GM23338 (cell line): ENCODE measurements around the gene DNAJB8.

Experiments used
- CREB1 ChIP-seq: fragments of 250-450 bp; sonication (Bioruptor Pico); IDR thresholded peaks from 2 replicates; pipeline ENCODE4 v1.5.0; 2020; ENCODE audit warnings: low read depth, mild to moderate bottlenecking, moderate library complexity
- EZH2 ChIP-seq: fragments of 200-600 bp; sonication (generic); IDR thresholded peaks from one replicate; pipeline ENCODE4 v1.8.0; 2017; ENCODE audit warnings: antibody characterized with exemption, mild to moderate bottlenecking, low read depth; ENCODE audit not compliant: unreplicated experiment
- EZH2phosphoT487 ChIP-seq: fragments of 200-600 bp; sonication (generic); IDR thresholded peaks from one replicate; pipeline ENCODE4 v1.8.1; 2018; ENCODE audit warnings: antibody characterized with exemption; ENCODE audit not compliant: unreplicated experiment
- JUNB ChIP-seq: IDR thresholded peaks from one replicate; pipeline ENCODE4 v1.6.1; 2016; ENCODE audit warnings: antibody characterized with exemption; ENCODE audit not compliant: unreplicated experiment
- NANOG ChIP-seq: IDR thresholded peaks from 2 replicates; pipeline ENCODE4 v1.6.1; 2016; ENCODE audit warnings: antibody characterized with exemption, borderline replicate concordance
- POLR2AphosphoS5 ChIP-seq: IDR thresholded peaks from 2 replicates; pipeline ENCODE4 v1.6.1; 2016; ENCODE audit warnings: antibody characterized with exemption, low read depth
- STAT1 ChIP-seq: IDR thresholded peaks from one replicate; pipeline ENCODE4 v1.6.1; 2016; ENCODE audit warnings: antibody characterized with exemption; ENCODE audit not compliant: unreplicated experiment
- ZNF114 ChIP-seq: fragments of 250-450 bp; sonication (Bioruptor Pico); IDR thresholded peaks from 2 replicates; pipeline ENCODE4 v1.5.0; 2020; ENCODE audit warnings: mild to moderate bottlenecking, moderate library complexity
- ZNF331 ChIP-seq: fragments of 250-450 bp; sonication (Bioruptor Pico); IDR thresholded peaks from 2 replicates; pipeline ENCODE4 v1.5.0; 2020; ENCODE audit warnings: low read depth, mild to moderate bottlenecking, moderate library complexity
- TF ChIP-seq, protein P1 (sequence below), 2 experiments: fragments of 200-600 bp in 1 of 2; sonication (generic) in 1 of 2; conservative IDR thresholded peaks; 2 replicates each; pipeline versions ENCODE4 v1.5.1 to v1.6.1; 2016 to 2017; ENCODE audit warnings: antibody characterized with exemption in 2 of 2, low read depth in 2 of 2, mild to moderate bottlenecking in 2 of 2, moderate library complexity in 1 of 2
- TF ChIP-seq, protein P2 (sequence below): IDR thresholded peaks from 2 replicates; pipeline ENCODE4 v1.6.1; 2016; ENCODE audit warnings: antibody characterized with exemption
- TF ChIP-seq, protein P3 (sequence below): IDR thresholded peaks from one replicate; pipeline ENCODE4 v1.6.1; 2018; ENCODE audit warnings: antibody characterized with exemption; ENCODE audit not compliant: unreplicated experiment
- TF ChIP-seq, protein P4 (sequence below): fragments of 250-450 bp; sonication (Bioruptor Pico); IDR thresholded peaks from 2 replicates; pipeline ENCODE4 v1.5.0; 2020; ENCODE audit warnings: mild to moderate bottlenecking, moderate library complexity

DNA sequence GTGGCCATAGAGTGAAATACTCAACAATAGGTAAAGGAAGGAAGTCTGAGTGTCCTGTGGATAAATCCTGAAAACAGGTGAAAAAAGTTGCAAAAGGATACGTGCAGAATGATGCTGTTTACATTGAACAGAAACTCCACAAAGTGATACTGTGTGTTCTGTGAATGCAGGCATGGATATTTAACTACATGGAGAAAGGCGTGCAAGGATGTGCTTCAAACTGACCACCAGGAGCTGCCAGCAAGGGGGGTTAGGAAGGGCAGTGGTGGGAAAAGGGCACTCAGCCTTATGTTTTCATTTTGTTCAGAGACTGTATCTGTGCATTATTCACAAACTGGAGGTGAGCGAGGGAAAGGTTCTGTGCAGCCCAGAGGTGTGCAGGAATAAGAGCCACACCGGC, 47.4 kb downstream of the DNAJB8 start:
- TF ChIP-seq, protein P1, sequence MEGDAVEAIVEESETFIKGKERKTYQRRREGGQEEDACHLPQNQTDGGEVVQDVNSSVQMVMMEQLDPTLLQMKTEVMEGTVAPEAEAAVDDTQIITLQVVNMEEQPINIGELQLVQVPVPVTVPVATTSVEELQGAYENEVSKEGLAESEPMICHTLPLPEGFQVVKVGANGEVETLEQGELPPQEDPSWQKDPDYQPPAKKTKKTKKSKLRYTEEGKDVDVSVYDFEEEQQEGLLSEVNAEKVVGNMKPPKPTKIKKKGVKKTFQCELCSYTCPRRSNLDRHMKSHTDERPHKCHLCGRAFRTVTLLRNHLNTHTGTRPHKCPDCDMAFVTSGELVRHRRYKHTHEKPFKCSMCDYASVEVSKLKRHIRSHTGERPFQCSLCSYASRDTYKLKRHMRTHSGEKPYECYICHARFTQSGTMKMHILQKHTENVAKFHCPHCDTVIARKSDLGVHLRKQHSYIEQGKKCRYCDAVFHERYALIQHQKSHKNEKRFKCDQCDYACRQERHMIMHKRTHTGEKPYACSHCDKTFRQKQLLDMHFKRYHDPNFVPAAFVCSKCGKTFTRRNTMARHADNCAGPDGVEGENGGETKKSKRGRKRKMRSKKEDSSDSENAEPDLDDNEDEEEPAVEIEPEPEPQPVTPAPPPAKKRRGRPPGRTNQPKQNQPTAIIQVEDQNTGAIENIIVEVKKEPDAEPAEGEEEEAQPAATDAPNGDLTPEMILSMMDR (conservative IDR thresholded peaks at IDR 0.05; ENCODE audit: low read depth in 2 of 2), result no peak
- TF ChIP-seq EZH2 (no peak), POLR2AphosphoS5 (no peak), EZH2phosphoT487 (no peak), ZNF114 (CRISPR knock-in tag) (no peak), ZNF331 (CRISPR knock-in tag) (no peak), CREB1 (CRISPR knock-in tag) (no peak), JUNB (no peak), NANOG (no peak), STAT1 (no peak)
- TF ChIP-seq, protein P2, sequence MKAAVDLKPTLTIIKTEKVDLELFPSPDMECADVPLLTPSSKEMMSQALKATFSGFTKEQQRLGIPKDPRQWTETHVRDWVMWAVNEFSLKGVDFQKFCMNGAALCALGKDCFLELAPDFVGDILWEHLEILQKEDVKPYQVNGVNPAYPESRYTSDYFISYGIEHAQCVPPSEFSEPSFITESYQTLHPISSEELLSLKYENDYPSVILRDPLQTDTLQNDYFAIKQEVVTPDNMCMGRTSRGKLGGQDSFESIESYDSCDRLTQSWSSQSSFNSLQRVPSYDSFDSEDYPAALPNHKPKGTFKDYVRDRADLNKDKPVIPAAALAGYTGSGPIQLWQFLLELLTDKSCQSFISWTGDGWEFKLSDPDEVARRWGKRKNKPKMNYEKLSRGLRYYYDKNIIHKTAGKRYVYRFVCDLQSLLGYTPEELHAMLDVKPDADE, result no peak
- TF ChIP-seq, protein P3, sequence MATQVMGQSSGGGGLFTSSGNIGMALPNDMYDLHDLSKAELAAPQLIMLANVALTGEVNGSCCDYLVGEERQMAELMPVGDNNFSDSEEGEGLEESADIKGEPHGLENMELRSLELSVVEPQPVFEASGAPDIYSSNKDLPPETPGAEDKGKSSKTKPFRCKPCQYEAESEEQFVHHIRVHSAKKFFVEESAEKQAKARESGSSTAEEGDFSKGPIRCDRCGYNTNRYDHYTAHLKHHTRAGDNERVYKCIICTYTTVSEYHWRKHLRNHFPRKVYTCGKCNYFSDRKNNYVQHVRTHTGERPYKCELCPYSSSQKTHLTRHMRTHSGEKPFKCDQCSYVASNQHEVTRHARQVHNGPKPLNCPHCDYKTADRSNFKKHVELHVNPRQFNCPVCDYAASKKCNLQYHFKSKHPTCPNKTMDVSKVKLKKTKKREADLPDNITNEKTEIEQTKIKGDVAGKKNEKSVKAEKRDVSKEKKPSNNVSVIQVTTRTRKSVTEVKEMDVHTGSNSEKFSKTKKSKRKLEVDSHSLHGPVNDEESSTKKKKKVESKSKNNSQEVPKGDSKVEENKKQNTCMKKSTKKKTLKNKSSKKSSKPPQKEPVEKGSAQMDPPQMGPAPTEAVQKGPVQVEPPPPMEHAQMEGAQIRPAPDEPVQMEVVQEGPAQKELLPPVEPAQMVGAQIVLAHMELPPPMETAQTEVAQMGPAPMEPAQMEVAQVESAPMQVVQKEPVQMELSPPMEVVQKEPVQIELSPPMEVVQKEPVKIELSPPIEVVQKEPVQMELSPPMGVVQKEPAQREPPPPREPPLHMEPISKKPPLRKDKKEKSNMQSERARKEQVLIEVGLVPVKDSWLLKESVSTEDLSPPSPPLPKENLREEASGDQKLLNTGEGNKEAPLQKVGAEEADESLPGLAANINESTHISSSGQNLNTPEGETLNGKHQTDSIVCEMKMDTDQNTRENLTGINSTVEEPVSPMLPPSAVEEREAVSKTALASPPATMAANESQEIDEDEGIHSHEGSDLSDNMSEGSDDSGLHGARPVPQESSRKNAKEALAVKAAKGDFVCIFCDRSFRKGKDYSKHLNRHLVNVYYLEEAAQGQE, result no peak
- TF ChIP-seq, protein P4, sequence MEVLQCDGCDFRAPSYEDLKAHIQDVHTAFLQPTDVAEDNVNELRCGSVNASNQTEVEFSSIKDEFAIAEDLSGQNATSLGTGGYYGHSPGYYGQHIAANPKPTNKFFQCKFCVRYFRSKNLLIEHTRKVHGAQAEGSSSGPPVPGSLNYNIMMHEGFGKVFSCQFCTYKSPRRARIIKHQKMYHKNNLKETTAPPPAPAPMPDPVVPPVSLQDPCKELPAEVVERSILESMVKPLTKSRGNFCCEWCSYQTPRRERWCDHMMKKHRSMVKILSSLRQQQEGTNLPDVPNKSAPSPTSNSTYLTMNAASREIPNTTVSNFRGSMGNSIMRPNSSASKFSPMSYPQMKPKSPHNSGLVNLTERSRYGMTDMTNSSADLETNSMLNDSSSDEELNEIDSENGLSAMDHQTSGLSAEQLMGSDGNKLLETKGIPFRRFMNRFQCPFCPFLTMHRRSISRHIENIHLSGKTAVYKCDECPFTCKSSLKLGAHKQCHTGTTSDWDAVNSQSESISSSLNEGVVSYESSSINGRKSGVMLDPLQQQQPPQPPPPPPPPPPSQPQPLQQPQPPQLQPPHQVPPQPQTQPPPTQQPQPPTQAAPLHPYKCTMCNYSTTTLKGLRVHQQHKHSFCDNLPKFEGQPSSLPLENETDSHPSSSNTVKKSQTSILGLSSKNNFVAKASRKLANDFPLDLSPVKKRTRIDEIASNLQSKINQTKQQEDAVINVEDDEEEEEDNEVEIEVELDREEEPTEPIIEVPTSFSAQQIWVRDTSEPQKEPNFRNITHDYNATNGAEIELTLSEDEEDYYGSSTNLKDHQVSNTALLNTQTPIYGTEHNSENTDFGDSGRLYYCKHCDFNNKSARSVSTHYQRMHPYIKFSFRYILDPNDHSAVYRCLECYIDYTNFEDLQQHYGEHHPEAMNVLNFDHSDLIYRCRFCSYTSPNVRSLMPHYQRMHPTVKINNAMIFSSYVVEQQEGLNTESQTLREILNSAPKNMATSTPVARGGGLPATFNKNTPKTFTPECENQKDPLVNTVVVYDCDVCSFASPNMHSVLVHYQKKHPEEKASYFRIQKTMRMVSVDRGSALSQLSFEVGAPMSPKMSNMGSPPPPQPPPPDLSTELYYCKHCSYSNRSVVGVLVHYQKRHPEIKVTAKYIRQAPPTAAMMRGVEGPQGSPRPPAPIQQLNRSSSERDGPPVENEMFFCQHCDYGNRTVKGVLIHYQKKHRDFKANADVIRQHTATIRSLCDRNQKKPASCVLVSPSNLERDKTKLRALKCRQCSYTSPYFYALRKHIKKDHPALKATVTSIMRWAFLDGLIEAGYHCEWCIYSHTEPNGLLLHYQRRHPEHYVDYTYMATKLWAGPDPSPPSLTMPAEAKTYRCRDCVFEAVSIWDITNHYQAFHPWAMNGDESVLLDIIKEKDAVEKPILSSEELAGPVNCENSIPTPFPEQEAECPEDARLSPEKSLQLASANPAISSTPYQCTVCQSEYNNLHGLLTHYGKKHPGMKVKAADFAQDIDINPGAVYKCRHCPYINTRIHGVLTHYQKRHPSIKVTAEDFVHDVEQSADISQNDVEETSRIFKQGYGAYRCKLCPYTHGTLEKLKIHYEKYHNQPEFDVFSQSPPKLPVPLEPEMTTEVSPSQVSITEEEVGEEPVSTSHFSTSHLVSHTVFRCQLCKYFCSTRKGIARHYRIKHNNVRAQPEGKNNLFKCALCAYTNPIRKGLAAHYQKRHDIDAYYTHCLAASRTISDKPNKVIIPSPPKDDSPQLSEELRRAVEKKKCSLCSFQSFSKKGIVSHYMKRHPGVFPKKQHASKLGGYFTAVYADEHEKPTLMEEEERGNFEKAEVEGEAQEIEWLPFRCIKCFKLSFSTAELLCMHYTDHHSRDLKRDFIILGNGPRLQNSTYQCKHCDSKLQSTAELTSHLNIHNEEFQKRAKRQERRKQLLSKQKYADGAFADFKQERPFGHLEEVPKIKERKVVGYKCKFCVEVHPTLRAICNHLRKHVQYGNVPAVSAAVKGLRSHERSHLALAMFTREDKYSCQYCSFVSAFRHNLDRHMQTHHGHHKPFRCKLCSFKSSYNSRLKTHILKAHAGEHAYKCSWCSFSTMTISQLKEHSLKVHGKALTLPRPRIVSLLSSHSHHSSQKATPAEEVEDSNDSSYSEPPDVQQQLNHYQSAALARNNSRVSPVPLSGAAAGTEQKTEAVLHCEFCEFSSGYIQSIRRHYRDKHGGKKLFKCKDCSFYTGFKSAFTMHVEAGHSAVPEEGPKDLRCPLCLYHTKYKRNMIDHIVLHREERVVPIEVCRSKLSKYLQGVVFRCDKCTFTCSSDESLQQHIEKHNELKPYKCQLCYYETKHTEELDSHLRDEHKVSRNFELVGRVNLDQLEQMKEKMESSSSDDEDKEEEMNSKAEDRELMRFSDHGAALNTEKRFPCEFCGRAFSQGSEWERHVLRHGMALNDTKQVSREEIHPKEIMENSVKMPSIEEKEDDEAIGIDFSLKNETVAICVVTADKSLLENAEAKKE (CRISPR knock-in tag), result no peak
